Keratinocyte (primary cell): ENCODE measurements around the gene CLEC2D. TPM values are rescaled to one million over a fixed set of nuclear protein-coding genes. Genes with fewer than 3 reads are reported as not detected.
"Not testable (repeated sequence)": the region's sequence is repeated elsewhere in the genome, so short reads cannot be mapped to it uniquely, and the experiment has no call there.

ENCODE experiments used
- DNase-seq: peaks from one replicate; pipeline ENCODE4 v3.0.0-alpha.2; 2011; ENCODE audit warnings: low read depth, missing footprints, low spot score
- FAIRE-seq: peaks from 2 replicates; lab custom pipeline; 2011; peaks lifted over from hg19 to GRCh38; lab: Jason Lieb, UNC
- H2AFZ ChIP-seq: 2 replicates; pipeline ENCODE4 v1.6.0; 2012; ENCODE audit warnings: low read length, control low read depth, inconsistent platforms; ENCODE audit not compliant: control insufficient read depth
- H3K27ac ChIP-seq: 2 replicates; pipeline ENCODE4 v1.5.1; 2011; ENCODE audit warnings: low read length; ENCODE audit not compliant: control insufficient read depth, insufficient read depth
- H3K27me3 ChIP-seq: 3 replicates; pipeline ENCODE4 v1.6.0; 2011; ENCODE audit warnings: low read length; ENCODE audit not compliant: control insufficient read depth, insufficient read depth; ENCODE audit errors: extremely low read depth
- H3K36me3 ChIP-seq, 2 experiments: 2 replicates in 1 of 2; 3 replicates in 1 of 2; pipeline ENCODE4 v1.5.1; 2011; ENCODE audit warnings: low read length in 2 of 2, mild to moderate bottlenecking in 1 of 2; ENCODE audit not compliant: control insufficient read depth in 2 of 2, insufficient read depth in 2 of 2; ENCODE audit errors: extremely low read depth in 1 of 2
- H3K4me1 ChIP-seq: 3 replicates; pipeline ENCODE4 v1.5.1; 2011; ENCODE audit warnings: low read length; ENCODE audit not compliant: control insufficient read depth, insufficient read depth; ENCODE audit errors: extremely low read depth
- H3K4me2 ChIP-seq: 3 replicates; pipeline ENCODE4 v1.6.0; 2011; ENCODE audit warnings: low read depth, low read length; ENCODE audit not compliant: control insufficient read depth, insufficient read depth; ENCODE audit errors: extremely low read depth
- H3K4me3 ChIP-seq, 3 experiments: fragments of 200-600 bp in 1 of 3; sonication (generic) in 1 of 3; 2 replicates in 2 of 3; 3 replicates in 1 of 3; pipeline ENCODE4 v1.5.1; 2011 to 2016; ENCODE audit warnings: low read length in 3 of 3, mild to moderate bottlenecking in 3 of 3, control low read depth in 2 of 3, inconsistent platforms in 1 of 3, low read depth in 1 of 3, mixed read lengths in 1 of 3, mixed run types in 1 of 3, moderate library complexity in 1 of 3; ENCODE audit not compliant: control insufficient read depth in 2 of 3, insufficient read depth in 2 of 3; ENCODE audit errors: extremely low read depth in 1 of 3
- H3K79me2 ChIP-seq: 2 replicates; pipeline ENCODE4 v1.6.0; 2012; ENCODE audit warnings: low read length; ENCODE audit not compliant: control insufficient read depth, insufficient read depth
- H3K9ac ChIP-seq: 3 replicates; pipeline ENCODE4 v1.6.0; 2011; ENCODE audit warnings: low read length; ENCODE audit not compliant: control insufficient read depth, insufficient read depth; ENCODE audit errors: extremely low read depth
- H3K9me1 ChIP-seq: 3 replicates; pipeline ENCODE4 v1.6.0; 2011; ENCODE audit warnings: low read length; ENCODE audit not compliant: control insufficient read depth, insufficient read depth; ENCODE audit errors: extremely low read depth
- H3K9me3 ChIP-seq: 2 replicates; pipeline ENCODE4 v1.5.1; 2012; ENCODE audit warnings: low read depth, low read length; ENCODE audit not compliant: control insufficient read depth
- H4K20me1 ChIP-seq: 3 replicates; pipeline ENCODE4 v1.6.0; 2011; ENCODE audit warnings: low read length; ENCODE audit not compliant: control insufficient read depth, insufficient read depth; ENCODE audit errors: extremely low read depth
- EZH2 ChIP-seq: IDR thresholded peaks from one replicate; pipeline ENCODE4 v1.6.1; 2012; ENCODE audit warnings: inconsistent platforms, mild to moderate bottlenecking, low read length, moderate library complexity
- dilution Hi-C: fragments of 300-500 bp; cut with MboI; formaldehyde crosslinking; loops from one replicate; pipeline ENCODE4 v1.7.0; 2020; ENCODE audit warnings: low sequenced_read_pairs; ENCODE audit not compliant: extremely low pct_ligation_motif_present
- polyA plus RNA-seq, 5 experiments: library from polyadenylated mRNA; depleted of rRNA in 3 of 5; stranded (reverse) in 3 of 5; stranded (forward) in 1 of 5; unstranded in 1 of 5; fragments of >200 nt; gene quantifications; 1 replicate in 1 of 5; 2 replicates in 3 of 5; 3 replicates in 1 of 5; pipeline versions ENCODE4 v1.2.1 to v1.2.3, GENCODE V29; 2011 to 2012; ENCODE audit warnings: missing spikeins in 2 of 5, low read depth in 1 of 5, low replicate concordance in 1 of 5
- TF ChIP-seq, protein P1 (sequence below), 3 experiments: IDR thresholded peaks in 1 of 3; conservative IDR thresholded peaks in 1 of 3; optimal IDR thresholded peaks in 1 of 3; 2 replicates in 2 of 3; 3 replicates in 1 of 3; pipeline versions ENCODE3 to v1.5.1; 2011; ENCODE audit warnings: low read length in 3 of 3, mild to moderate bottlenecking in 3 of 3, moderate library complexity in 2 of 3, control low read depth in 1 of 3, inconsistent platforms in 1 of 3; ENCODE audit not compliant: insufficient read depth in 2 of 3; ENCODE audit errors: extremely low read depth in 1 of 3

Gene CLEC2D
- polyA plus RNA-seq, 1 donor (not counting 4 experiments of a cell fraction or from before 2014, with no cell fraction given), result 2.3 TPM

GRCh38 chr12:9673404-9674225 is 4.1 kb downstream of the CLEC2D start:
- peak; percentile 66 for DNase-seq
- no peaks in the 10 kb centered on the region for H3K9me3 ChIP-seq
- H4K20me1 ChIP-seq, result no peaks in the 10 kb centered on the region
- no peak overlapping the region for H3K9ac ChIP-seq
- H3K79me2 ChIP-seq, result no peaks in the 10 kb centered on the region
- TF ChIP-seq EZH2, result no peak
- TF ChIP-seq, protein P1, sequence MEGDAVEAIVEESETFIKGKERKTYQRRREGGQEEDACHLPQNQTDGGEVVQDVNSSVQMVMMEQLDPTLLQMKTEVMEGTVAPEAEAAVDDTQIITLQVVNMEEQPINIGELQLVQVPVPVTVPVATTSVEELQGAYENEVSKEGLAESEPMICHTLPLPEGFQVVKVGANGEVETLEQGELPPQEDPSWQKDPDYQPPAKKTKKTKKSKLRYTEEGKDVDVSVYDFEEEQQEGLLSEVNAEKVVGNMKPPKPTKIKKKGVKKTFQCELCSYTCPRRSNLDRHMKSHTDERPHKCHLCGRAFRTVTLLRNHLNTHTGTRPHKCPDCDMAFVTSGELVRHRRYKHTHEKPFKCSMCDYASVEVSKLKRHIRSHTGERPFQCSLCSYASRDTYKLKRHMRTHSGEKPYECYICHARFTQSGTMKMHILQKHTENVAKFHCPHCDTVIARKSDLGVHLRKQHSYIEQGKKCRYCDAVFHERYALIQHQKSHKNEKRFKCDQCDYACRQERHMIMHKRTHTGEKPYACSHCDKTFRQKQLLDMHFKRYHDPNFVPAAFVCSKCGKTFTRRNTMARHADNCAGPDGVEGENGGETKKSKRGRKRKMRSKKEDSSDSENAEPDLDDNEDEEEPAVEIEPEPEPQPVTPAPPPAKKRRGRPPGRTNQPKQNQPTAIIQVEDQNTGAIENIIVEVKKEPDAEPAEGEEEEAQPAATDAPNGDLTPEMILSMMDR (optimal IDR thresholded peaks at IDR 0.05 in 1 of 3, IDR thresholded peaks at IDR 0.05 in 1 of 3, conservative IDR thresholded peaks at IDR 0.05 in 1 of 3; ENCODE audit: extremely low read depth in 1 of 3, insufficient read depth in 2 of 3, low read length in 3 of 3), result no peak
- peak overlapping the region; percentile 66 for H3K27ac ChIP-seq
- no peaks in the 10 kb centered on the region for H3K27me3 ChIP-seq
- no peaks in the 10 kb centered on the region for H3K9me1 ChIP-seq
- FAIRE-seq, result peak; percentile 92
- H3K4me3 ChIP-seq, result no peak overlapping the region
- H3K36me3 ChIP-seq, result no peaks in the 10 kb centered on the region
- peaks cover 16% of the 10 kb centered on the region for H3K4me1 ChIP-seq
- H2AFZ ChIP-seq, result peak overlapping the region; percentile 51
- peak overlapping the region; percentile 57 for H3K4me2 ChIP-seq
- dilution Hi-C loops, result no loop called here

- Histone ChIP-seq H3K4me1 (peaks cover 16% of the 10 kb centered on the region), H3K4me3 (no peak overlapping the region), H3K9me1 (no peaks in the 10 kb centered on the region), H2AFZ (peak overlapping the region; percentile 12), H3K9ac (no peak overlapping the region), H4K20me1 (no peaks in the 10 kb centered on the region), H3K79me2 (no peaks in the 10 kb centered on the region), H3K27ac (peak overlapping the region; percentile 66), H3K27me3 (no peaks in the 10 kb centered on the region), H3K4me2 (peak overlapping the region; percentile 57), H3K9me3 (no peaks in the 10 kb centered on the region), H3K36me3 (no peaks in the 10 kb centered on the region)
- TF ChIP-seq, protein P1 (optimal IDR thresholded peaks at IDR 0.05 in 1 of 3, IDR thresholded peaks at IDR 0.05 in 1 of 3, conservative IDR thresholded peaks at IDR 0.05 in 1 of 3; ENCODE audit: extremely low read depth in 1 of 3, insufficient read depth in 2 of 3, low read length in 3 of 3), result no peak
- TF ChIP-seq EZH2, result no peak
- no peak for DNase-seq
- FAIRE-seq, result no peak
- dilution Hi-C loops, result no loop called here
Observed at GRCh38 chr12:9674226-9674590, 4.7 kb downstream of the CLEC2D start.

DNA sequence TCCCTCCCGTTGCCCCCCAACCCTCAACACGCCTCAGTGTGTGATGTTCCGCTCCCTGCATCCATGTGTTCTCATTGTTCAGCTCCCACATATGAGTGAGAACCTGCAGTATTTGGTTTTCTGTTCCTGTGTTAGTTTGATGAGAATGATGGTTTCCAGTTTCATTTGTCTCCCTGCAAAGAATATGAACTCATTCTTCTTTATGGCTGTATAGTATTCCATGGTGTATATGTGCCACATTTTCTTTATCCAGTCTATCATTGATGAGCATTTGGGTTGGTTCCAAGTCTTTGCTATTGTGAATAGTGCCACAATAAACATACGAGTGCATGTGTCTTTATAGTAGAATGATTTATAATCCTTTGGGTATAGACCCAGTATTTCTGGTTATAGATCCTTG is 13.0 kb downstream of the CLEC2D start:
- dilution Hi-C loops, H3K27ac ChIP-seq, H3K4me3 ChIP-seq, FAIRE-seq, H4K20me1 ChIP-seq, H3K4me2 ChIP-seq, H3K4me1 ChIP-seq, H3K9me3 ChIP-seq, H3K9me1 ChIP-seq, H3K79me2 ChIP-seq, H3K27me3 ChIP-seq, H3K9ac ChIP-seq, H2AFZ ChIP-seq, H3K36me3 ChIP-seq, DNase-seq: not testable (repeated sequence)

DNA sequence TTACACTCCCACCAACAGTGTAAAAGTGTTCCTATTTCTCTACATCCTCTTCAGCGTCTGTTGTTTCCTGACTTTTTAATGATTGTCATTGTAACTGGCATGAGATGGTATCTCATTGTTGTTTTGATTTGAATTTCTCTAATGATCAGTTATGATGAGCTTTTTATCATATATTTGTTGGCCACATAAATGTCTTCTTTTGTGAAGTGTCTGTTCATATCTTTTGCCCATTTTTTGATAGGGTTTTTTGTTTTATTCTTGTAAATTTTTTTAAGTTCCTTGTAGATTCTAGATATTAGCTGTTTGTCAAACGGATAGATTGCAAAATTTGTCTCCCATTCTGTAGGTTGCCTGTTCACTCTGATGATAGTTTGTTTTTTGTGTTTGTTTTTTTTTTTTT is 13.4 kb downstream of the CLEC2D start:
- H3K79me2 ChIP-seq, H3K9ac ChIP-seq, H3K4me3 ChIP-seq, H4K20me1 ChIP-seq, H3K27me3 ChIP-seq, H3K9me3 ChIP-seq, H3K9me1 ChIP-seq, H3K36me3 ChIP-seq, DNase-seq, dilution Hi-C loops, H3K4me1 ChIP-seq, H2AFZ ChIP-seq, FAIRE-seq, H3K4me2 ChIP-seq, H3K27ac ChIP-seq: not testable (repeated sequence)
